Stimulated activated naive CD8-positive, alpha-beta T cell treated with anti-CD3 and anti-CD28 coated beads, Interleukin-15, Interleukin-2, amounts not matched to agents 100 ng/mL and 50 ng/mL, for 24 hours (primary cell): ENCODE measurements around the gene HCN3.

Source experiments
- H3K27ac Mint-ChIP-seq: one replicate; pipeline ENCODE4 v1.8.0; 2021; ENCODE audit warnings: mild to moderate bottlenecking, mixed read lengths
- H3K27me3 Mint-ChIP-seq: one replicate; pipeline ENCODE4 v1.8.0; 2021; ENCODE audit warnings: mixed read lengths
- H3K36me3 Mint-ChIP-seq: one replicate; pipeline ENCODE4 v1.8.0; 2021; ENCODE audit warnings: low read depth, mixed read lengths
- H3K4me1 Mint-ChIP-seq: one replicate; pipeline ENCODE4 v1.8.0; 2021; ENCODE audit warnings: low read depth, mixed read lengths
- H3K4me3 Mint-ChIP-seq: one replicate; pipeline ENCODE4 v1.8.0; 2021; ENCODE audit warnings: mild to moderate bottlenecking, mixed read lengths
- H3K9me3 Mint-ChIP-seq: one replicate; pipeline ENCODE4 v1.8.0; 2021; ENCODE audit warnings: mixed read lengths

The HCN3 gene

DNA sequence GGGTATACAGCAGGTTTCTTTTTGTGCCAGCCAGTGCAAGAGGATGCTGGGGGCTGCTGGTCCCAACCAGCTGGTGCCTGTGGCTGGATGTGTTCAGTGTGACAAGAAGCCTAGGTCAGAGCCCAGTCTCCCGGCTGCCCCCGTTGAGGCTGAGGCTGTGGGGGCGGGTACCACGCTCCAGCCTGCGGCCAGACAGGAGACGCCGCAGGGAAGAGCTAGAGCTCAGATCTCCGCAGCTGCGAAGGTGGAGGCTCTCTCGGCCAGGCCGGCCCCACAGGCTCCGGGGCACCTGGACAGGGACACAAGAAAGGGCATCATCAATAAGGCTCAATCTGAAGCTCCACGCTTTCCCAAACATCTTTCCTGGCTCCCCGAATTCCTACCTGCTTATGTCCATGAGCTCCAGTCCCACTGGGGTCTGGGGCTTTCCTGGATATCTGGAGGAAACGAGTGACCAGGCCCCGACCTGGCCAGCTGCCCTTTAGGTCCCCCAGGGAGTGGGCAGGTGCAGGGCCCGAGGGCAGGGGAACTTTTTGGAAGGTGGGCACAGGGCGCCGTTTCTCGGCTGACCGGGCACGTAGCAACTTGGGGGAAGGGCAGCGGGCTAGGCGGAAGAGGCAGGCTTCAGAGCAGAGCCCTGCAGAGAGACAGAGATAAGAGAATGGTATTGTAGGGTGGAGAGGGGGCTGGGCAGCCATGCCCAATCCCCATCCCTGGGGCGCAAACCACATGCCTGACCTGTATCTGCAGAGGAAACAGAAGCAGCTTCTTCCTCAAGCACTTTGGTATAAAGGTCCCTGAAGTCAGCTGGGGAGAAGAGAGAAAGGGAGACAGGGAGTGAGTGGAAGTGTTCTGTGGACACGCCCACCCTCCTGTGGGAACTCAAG is 29.4 kb upstream of the HCN3 start:
- Mint-ChIP-seq H3K4me1 (peaks cover 33% of the 10 kb centered on the region), H3K36me3 (peaks cover 13% of the 10 kb centered on the region), H3K27me3 (peaks cover 4% of the 10 kb centered on the region), H3K9me3 (peaks cover 4% of the 10 kb centered on the region), H3K4me3 (no peak overlapping the region), H3K27ac (no peak overlapping the region)

GRCh38 chr1:155250246-155250632 is 27.0 kb upstream of the HCN3 start:
- Mint-ChIP-seq H3K27ac (no peak overlapping the region), H3K36me3 (peaks cover 8% of the 10 kb centered on the region), H3K4me3 (peak overlapping the region; percentile 63), H3K9me3 (no peaks in the 10 kb centered on the region), H3K4me1 (peaks cover 32% of the 10 kb centered on the region), H3K27me3 (no peaks in the 10 kb centered on the region)

DNA sequence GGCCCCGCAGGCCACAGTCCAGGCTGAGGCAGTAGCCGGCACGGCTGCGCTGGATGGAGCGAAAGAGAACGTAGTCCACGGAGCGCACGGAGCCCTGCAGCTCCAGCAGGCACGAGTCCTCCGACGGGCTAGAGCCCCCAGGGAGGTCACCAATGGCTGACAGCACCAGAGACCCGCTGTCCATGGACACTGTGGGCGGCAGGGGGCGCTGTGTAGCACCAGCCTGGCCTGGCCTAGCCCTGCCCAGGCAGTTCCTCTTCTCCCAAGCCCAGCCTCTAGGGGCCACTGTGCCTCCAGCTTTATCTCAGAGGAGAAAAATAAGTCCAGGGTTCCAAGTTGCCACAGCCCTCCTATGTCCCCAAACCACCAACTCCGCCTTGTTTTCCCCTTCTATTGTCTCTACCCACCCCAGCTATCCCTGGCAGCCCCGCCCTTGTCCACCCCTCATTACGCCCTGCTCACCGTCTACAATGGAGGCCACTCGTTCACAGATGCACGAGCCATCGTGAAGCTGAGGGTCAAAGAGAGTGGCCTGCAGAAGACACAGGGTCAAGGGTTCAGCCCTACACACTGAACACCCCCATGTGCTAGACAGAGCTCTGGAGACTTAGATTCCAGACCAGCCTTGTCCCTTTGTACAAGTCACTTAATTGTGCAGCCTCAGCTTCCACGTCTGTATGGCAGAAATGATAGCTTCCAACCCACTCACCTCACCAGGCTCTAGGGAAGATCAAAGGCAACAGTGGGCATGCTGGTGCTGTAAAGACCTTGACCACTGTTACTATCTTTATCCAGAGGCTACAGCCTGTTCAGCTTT is 26.4 kb upstream of the HCN3 start:
- Mint-ChIP-seq H3K4me3 (peak overlapping the region; percentile 63), H3K4me1 (peaks cover 34% of the 10 kb centered on the region), H3K27ac (no peak overlapping the region), H3K27me3 (no peaks in the 10 kb centered on the region), H3K9me3 (no peaks in the 10 kb centered on the region), H3K36me3 (peaks cover 8% of the 10 kb centered on the region)

GRCh38 chr1:155251566-155251965 is 25.7 kb upstream of the HCN3 start:
- Mint-ChIP-seq H3K27me3 (no peaks in the 10 kb centered on the region), H3K27ac (no peak overlapping the region), H3K9me3 (no peaks in the 10 kb centered on the region), H3K36me3 (peaks cover 4% of the 10 kb centered on the region), H3K4me1 (peaks cover 33% of the 10 kb centered on the region), H3K4me3 (no peak overlapping the region)

- no peaks in the 10 kb centered on the region for H3K27me3 Mint-ChIP-seq
- H3K4me3 Mint-ChIP-seq, result peak overlapping the region; percentile 85
- peak overlapping the region; percentile 72 for H3K27ac Mint-ChIP-seq
- H3K9me3 Mint-ChIP-seq, result no peaks in the 10 kb centered on the region
- H3K4me1 Mint-ChIP-seq, result peaks cover 33% of the 10 kb centered on the region
- peaks cover 15% of the 10 kb centered on the region for H3K36me3 Mint-ChIP-seq
Observed at GRCh38 chr1:155253208-155253607, 24.1 kb upstream of the HCN3 start.

DNA sequence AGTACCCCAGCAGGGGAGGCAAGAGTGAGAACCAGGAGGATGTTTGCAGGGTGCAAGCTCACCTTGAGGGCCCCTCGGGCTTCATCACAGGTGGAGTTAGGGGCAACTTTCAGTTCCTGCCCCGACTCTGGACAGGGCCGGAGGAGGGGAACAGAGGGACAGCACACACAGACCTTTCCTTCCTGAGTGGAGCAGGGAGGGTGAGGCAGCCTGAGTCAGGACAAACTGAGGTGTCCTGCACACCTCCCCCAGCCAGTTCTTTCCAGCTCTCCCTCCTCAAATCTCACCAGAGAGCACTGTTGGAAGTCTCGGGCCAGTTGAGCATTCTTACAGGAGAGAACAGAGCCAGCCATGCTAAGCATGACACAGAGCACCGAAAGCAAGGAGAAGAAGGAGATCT is 23.5 kb upstream of the HCN3 start:
- Mint-ChIP-seq H3K4me1 (peaks cover 33% of the 10 kb centered on the region), H3K36me3 (peaks cover 21% of the 10 kb centered on the region), H3K27ac (peak overlapping the region; percentile 72), H3K27me3 (no peaks in the 10 kb centered on the region), H3K4me3 (peak overlapping the region; percentile 85), H3K9me3 (no peaks in the 10 kb centered on the region)

DNA sequence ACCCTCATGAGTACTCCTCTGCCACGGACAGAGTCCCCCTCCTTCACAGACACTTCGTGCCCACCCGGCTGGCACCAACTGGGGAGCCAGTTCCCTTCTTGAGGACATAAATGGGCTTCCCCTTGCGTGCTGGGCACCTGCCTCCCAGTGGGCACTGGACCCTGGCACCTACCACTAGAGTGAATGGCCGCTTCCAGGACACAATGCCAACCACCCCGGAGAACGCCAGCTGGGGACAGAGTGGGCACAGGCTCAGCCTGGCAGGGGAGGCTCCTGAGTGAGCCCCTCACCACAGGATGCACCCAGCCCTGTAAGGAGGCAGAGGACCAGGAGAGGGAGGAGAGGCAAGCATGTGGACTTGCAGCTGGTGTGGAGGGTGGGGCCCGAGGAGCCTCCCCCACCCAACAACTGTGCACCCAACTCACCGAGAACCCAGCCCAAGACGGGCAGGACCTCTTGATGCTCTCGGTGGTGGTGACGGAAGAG is 23.0 kb upstream of the HCN3 start:
- peaks cover 33% of the 10 kb centered on the region for H3K4me1 Mint-ChIP-seq
- no peaks in the 10 kb centered on the region for H3K27me3 Mint-ChIP-seq
- H3K27ac Mint-ChIP-seq, result peak overlapping the region; percentile 72
- H3K9me3 Mint-ChIP-seq, result no peaks in the 10 kb centered on the region
- peaks cover 23% of the 10 kb centered on the region for H3K36me3 Mint-ChIP-seq
- peak overlapping the region; percentile 85 for H3K4me3 Mint-ChIP-seq

- Mint-ChIP-seq H3K4me3 (peak overlapping the region; percentile 85), H3K36me3 (peaks cover 28% of the 10 kb centered on the region), H3K27me3 (no peaks in the 10 kb centered on the region), H3K27ac (peak overlapping the region; percentile 72), H3K4me1 (peaks cover 38% of the 10 kb centered on the region), H3K9me3 (no peaks in the 10 kb centered on the region)
Observed at GRCh38 chr1:155254714-155255242, 22.5 kb upstream of the HCN3 start.

- Mint-ChIP-seq H3K27me3 (no peaks in the 10 kb centered on the region), H3K9me3 (no peaks in the 10 kb centered on the region), H3K4me3 (peak within 1 kb of the TSS; percentile 85), H3K27ac (peak within 1 kb of the TSS; percentile 76), H3K36me3 (peaks cover 32% of the 10 kb centered on the region), H3K4me1 (peaks cover 40% of the 10 kb centered on the region)
Observed at GRCh38 chr1:155255243-155256007, 21.8 kb upstream of the HCN3 start, which contains the start of gene ENTREP3. TSS of gene ENTREP3 (minus strand) at chr1:155255483. CDS start at chr1:155254877, 606 bp downstream.

DNA sequence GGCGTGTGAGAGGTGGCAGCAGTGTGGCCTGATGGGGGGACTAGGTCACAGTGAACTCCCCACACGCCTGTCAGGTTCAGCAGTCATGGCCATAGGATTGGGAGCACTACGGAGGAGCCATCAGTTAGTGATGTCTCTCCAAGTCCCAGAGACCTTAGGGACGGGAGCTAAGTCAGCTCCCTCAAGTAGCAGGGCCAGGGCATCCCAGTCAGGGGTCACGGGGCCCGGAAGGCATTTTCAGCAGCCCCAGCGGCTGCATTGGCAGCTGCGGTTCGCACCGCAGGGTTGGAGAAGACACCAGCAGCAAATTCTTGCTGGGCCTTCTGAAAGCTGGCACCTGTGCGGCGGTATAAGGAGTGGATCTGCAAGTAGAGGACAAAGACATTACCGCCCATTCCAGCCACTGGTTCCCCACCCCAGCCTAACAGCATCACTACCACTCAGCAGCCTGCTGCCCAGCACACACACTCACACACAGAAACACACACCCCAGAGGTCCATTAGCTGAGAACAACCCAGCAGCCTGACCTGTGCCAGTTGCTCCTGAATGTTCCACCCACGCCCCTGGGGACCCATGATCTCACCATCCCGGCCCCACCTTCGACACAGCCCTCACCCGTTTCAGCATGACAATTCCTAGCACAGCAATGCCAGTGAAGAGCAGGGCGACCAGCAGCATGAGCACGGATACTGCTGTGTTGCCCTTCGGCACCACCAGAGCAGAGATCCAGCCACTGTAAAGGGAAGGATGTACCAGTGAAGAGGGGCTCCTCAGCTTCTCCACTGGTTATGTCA is 21.0 kb upstream of the HCN3 start:
- Mint-ChIP-seq H3K27ac (peak overlapping the region; percentile 76), H3K27me3 (no peaks in the 10 kb centered on the region), H3K4me1 (peaks cover 40% of the 10 kb centered on the region), H3K36me3 (peaks cover 40% of the 10 kb centered on the region), H3K4me3 (peak overlapping the region; percentile 85), H3K9me3 (no peaks in the 10 kb centered on the region)

- Mint-ChIP-seq H3K4me3 (peak overlapping the region; percentile 90), H3K9me3 (no peaks in the 10 kb centered on the region), H3K36me3 (peaks cover 75% of the 10 kb centered on the region), H3K27ac (peak overlapping the region; percentile 94), H3K27me3 (no peaks in the 10 kb centered on the region), H3K4me1 (peaks cover 46% of the 10 kb centered on the region)
Observed at GRCh38 chr1:155260276-155260675, 17.0 kb upstream of the HCN3 start.

- Mint-ChIP-seq H3K27me3 (no peaks in the 10 kb centered on the region), H3K36me3 (peaks cover 82% of the 10 kb centered on the region), H3K4me1 (peaks cover 40% of the 10 kb centered on the region), H3K9me3 (no peaks in the 10 kb centered on the region), H3K4me3 (peak overlapping the region; percentile 90), H3K27ac (peak overlapping the region; percentile 94)
Observed at GRCh38 chr1:155261493-155261851, 15.8 kb upstream of the HCN3 start.

GRCh38 chr1:155261852-155262673 is 15.2 kb upstream of the HCN3 start, which contains the start of gene SCAMP3:
TSS of gene SCAMP3 (minus strand) at chr1:155262360. CDS start at chr1:155262151, 209 bp downstream.
- Mint-ChIP-seq H3K4me3 (peak within 1 kb of the TSS; percentile 90), H3K36me3 (peaks cover 82% of the 10 kb centered on the region), H3K9me3 (no peaks in the 10 kb centered on the region), H3K4me1 (peaks cover 40% of the 10 kb centered on the region), H3K27ac (peak within 1 kb of the TSS; percentile 94), H3K27me3 (no peaks in the 10 kb centered on the region)
